HG02870 (cell line): ENCODE data around the gene PDGFD.

ENCODE experiments used
- ATAC-seq: cut with Tn5 transposase; IDR thresholded peaks from one replicate; pipeline ENCODE4 v1.9.1; 2021; ENCODE audit warnings: mild to moderate bottlenecking, moderate library complexity; ENCODE audit not compliant: unreplicated experiment

Gene PDGFD

DNA sequence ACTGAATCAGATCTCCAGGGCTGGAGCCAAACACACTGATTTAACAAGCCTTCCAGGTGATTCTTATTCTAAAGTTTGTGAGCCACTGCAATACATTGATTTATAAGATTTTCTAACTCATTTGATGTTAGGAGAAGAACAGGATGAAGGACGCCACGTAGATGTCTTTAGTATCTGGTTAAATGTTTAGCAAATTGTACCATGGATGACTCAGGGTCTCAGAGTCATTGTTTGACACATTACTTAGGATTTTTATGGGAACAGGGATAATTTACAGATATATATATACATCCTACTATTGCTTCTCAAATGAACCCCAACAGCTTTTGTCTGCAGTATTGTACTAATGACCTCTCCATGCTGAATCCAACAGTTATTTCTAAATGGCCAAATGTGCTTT lies 270.6 kb downstream of the PDGFD start:
- ATAC-seq = no peak

DNA sequence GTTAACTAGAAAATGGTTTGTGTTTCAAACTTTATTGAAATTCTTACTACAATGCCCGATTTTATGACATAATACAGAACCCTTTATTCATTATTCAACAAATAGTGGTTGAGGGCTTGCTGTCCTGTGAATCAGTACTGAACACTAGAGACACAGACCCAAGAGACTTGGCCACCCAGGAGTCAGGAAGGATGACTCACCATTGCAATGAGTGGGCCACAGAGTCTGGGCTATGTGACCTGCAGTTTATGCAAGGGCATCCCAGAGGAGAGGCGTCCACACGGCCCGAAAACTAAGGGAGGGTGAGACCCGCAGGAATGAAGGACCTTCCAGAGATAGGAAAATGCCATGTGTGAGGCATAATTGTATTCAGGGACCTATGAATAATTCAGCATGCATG lies 271.3 kb downstream of the PDGFD start:
- ATAC-seq = no peak

DNA sequence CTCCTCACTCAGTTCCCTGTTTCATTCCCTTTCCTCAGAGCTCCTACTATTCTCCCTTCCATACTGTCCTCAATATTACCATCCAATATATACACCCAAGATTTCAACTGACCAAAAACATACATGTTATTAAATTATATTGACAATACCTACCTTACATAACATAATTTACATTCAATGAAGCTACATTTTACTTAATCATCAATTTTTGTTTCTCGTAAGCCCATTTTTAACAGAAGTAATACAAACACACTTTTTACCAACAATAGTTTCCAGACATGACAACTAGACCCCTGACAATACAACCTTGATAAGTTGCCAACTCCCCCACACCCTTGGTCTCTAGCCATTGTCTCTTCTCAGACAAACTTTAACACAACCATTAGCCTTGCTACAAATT lies 273.3 kb downstream of the PDGFD start:
- ATAC-seq = no peak

DNA sequence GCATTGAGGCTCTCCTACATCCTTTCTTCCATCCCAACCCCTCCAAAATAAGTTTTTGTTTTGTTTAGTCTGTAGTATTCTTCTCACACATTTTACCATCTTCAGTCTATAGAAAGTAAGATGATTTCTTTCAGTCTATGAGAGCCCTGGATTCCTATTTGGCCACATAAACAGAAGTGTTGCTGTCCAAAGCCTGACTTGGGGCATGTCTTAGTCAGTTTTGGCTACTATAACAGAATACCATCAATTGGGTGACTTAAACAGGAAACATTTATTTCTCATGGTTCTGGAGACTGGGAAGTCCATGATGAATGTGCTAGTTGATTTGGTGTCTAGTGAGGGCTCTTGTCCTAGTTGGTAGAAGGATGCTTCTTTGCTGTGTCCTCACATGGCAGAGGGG lies 274.3 kb downstream of the PDGFD start:
- no peak for ATAC-seq

DNA sequence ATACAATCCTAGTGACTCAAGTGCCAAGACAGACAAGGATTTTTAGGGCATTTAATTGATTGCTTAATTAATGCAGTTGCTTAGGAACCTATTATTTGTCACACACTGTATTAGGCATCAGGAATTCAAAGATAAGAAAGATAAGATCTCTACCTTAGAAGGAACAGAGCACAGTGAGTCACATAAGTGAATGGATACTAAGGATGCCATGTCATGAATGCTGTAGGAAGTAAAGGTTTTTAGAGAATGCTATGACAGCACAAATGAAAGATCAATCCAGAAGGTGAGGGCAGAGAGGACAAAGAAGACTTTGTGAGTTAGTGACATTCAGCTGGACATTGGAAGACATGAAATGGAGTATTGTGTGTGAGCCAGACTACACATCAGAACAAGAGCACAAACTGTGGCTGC lies 275.4 kb downstream of the PDGFD start:
- ATAC-seq = no peak

DNA sequence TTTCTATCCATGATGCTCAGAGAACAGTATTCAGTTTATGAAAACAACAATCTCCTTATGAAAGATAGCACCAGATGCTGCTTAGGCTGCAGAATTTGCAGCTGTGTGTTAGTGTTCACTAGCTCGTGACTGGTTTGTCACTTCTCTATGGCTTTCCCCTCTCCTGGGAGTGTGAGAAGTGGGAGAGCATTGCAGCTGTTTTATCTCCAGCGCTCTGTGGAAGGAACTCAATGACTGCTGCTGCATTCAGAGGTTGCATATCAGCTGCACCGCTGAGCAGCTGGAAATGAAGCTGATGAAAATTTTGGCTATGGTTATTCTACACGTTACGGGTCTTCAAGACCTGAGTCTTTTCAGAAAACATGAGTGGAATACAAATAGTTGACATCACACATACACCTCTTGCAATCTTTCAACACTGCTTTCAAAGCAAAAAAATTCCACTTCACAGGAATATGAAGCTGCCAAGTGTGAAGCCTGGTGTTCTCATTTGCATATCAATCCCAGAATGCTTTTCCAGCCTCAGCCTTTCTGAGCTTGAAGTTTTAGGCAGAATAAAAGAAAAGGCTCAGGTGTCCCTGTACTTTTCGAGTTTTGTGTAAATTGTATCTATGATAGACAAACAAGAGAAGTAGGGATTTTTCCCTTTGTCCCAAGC lies 276.8 kb downstream of the PDGFD start:
- ATAC-seq = no peak

DNA sequence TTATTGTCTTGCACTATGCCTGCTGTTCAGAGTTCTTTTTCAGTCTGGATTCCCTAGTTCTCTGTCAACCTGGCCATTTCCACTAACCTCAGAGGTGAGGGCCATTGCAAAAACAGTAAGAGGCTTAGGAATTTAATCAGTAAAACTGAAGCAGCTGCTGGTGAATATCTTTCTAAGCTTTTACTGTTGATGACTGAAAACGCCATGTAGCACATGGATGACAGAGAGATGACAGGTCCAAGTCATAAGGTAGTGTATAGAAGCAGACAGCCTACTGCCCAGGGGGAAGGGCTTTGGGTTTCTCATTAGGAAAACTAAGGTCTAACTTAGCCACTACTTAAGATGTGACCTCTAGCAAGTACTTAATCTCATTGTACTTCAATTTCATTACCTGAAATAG lies 280.1 kb downstream of the PDGFD start:
- ATAC-seq = no peak

DNA sequence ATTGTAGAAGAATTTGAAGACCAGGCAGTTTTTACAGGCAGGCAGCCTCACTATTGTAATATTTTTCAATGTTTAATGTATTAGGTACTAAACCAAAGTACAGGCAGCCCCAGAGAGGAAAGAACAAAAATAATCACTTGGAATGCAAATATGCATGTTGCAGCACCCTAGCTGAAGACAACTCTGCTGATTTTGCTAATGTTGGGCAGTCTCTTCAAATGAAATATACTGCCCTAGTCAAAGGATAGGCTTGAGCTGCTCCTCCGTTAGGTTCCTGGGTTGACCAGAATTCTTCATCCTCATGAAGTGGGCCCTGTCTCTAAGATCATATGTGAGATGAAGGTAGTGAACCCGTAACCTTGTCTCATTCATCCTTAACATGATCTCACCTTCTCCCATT lies 280.7 kb downstream of the PDGFD start:
- ATAC-seq = no peak

DNA sequence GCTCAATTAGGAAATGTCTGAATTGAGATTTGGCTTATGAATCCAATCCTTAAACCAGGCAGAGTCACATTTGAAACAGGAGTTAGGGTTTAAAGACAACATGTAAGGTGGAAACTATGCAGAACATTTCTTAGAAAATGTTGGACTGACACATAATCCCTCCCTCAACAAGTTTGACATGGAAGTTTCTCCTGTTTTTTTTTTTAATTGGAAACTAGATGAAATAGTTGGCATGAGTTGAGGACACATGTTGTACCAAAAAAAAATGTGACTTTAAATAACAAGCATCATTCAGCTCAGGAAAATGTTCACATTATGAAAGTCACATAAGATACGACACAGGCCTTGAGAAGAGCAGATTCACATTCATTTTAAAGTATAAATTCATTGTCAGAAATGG lies 282.4 kb downstream of the PDGFD start:
- no peak for ATAC-seq

DNA sequence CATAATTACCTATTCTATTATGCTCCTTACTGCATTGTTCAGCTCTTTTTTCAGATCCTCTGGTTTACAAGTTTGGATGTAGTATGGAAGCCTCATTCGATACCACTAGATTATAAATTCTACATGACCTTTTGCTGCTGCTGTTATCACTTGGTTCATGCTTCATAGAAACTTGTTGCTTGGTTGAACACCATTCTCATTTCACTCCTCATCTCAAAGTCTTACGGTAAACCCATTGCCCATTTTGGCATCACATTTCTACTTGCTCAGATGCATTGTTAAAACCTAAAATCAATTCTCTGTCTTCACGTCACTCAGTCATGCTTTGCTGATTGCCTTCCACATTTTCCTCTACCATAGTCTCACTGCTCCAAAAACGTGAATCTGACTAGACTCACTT lies 283.0 kb downstream of the PDGFD start:
- no peak for ATAC-seq

DNA sequence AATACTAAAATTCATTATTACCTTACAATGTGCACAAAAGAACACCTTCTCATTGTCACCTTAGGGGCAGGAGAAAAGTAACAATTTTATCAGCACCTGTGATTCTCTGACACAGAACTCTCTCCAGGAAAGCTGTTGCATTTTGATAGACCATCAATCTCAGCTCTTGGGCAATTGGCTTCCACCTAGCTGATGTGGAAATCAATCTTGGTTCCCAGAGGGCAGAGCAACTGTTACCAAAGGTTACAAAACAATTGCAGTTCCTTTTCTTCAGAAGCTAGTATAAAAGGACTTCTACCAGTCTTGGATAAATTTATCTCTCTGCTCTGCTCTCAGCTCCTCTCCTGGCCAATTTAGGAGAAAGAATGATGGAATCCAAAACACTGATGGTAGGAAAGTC lies 285.3 kb downstream of the PDGFD start:
- no peak for ATAC-seq

DNA sequence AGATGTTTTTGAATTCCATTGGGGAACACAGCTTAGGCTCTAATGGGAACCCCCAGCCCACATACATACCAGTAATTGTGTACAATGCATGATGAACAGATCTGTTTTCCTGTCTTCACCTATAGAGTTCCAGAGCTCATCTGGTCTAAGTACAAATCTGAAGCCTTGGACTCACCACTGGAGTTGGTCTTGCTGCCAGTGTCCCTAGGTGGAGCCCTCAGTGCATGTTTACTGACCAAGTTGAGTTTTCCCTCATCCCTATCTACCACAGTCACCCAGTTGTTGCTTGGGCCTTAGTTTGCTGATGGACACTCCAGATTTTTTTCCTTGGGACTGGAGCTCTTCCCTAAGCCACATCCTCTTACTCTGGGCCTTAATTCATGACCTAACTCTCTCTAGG lies 286.7 kb downstream of the PDGFD start:
- ATAC-seq = no peak

DNA sequence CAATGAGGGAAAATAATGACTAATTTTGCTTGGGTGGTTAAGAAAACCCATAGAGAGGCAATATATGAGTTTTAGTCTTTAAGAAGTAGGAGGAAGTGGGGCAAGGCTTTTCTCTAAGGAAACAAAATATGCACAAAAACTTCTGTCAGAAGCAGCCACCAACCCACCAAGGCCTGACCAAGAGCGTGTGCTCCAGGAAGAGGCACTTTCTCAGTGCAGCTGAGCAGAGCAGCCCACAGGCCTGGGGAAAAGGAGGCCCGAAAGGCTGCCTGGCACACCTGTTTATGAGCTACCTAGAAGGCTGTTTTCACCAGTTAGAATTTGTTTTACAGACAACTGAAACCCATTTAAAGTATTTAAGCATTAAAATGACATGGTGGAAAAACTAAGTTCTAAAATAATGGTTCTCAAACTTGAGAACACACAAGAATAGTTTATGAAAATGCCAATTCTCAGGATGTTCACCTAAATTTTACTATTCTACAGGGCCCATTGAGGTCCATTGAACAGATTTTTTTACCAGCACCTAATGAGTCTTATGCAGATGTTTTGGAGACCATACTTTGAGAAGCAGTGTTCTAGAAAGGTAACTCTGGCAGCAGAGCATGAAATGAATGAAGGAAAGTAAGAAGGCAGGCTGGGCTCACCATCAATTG lies 288.0 kb downstream of the PDGFD start:
- ATAC-seq = peak; percentile 92

DNA sequence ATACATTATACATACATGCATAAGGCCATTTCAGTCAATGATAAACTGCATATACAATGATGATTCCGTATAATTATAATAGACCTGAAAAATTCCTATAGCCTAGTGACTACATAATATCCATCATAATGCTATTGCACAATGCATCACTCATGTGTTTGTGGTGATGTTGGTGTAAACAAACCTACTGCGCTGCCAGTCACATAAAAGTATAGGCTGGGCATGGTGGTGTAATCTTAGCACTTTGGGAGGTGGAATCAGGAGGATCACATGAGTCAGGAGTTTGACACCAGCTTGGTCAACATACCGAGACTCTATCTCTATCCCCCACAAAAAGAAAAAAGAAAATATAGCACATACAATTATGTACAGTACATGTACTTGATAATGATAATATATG lies 291.2 kb downstream of the PDGFD start:
- no peak for ATAC-seq

DNA sequence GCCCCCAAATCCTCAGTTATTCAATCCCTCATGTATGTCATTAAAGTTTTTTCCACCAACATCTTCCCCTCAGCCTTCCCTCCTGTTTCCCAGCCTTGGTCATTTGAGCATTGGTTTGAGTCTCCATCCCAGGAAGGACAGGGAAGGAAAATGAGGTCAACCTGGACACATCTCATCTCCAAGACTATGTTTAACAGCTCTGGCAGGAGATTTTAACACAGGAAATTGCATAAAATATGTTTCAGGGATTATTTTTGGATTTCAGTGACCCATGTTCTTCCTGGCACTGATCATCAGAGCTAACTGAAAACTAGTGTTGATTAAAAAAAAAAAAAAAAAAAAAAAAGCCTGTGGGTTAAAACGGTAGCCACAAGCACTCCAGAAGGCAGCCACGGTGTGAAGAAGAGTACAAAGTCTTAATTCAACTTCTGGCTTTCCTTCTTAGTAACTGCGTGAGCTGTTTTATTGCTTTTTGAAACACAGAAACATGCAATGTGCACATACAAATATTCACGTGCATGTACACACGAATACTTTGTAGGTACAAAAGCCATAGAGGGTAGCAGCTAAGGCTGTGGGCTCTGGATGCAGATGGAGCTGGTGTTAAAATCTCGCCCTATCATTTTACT lies 291.9 kb downstream of the PDGFD start:
- no peak for ATAC-seq

DNA sequence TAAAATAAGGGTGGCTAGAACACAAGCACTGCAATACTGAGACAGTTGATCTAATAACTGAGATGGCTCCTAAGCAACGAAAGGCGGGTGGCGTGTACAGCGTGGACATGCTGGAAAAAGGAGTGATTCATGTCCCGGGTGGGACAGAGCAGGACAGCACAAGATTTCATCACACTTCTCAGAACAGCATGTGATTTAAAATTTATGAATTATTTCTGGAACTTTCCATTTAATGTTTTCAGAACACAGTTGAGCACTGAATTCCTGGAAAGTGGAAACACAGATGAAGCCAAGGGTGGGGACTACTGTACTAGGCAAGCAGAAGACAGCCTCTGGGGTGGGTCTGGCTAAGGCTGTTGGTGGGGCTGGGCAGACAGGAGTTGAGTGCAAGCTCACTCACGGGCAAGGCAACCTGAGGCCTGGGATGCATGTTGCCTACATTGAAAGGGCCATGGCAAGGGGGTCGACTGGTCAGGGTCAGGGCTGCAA lies 293.1 kb downstream of the PDGFD start:
- no peak for ATAC-seq

DNA sequence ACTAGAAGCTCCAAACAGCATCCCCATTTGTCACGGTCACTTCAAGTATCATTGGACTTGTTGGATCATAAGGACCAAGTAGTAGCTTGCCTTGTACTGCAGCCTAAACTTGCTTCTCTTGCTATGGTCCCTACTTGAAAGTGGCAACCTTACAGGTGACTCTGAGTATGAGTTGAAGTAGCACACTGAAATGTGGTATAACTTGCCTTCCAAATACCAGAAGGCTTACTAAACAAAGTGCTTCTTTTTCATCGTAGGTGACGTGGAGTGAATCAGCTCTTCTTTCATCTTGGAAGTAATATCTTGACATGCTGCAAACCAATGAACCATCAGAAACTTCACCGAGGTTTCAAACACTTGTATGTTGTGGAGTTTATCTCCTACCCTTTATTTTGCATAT lies 296.5 kb downstream of the PDGFD start:
- ATAC-seq = no peak

DNA sequence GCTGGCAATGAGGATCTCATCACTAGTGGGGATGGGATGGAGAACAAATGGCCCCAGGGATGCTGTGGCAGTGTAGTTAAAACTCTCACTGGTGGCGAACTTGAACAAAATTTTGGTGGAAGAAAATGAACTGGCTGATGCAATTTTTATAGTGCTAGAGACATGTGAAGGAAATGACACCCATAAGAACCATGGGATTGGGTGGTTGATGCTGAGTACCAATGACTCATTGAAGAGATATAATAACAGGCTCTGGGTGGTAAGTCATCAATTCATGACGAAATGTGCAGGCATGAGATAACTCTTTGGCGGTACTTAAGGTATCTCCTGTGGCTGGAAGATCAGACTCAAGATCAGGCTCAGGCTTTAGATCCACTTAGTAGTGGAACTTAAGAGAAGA lies 300.4 kb downstream of the PDGFD start:
- ATAC-seq = no peak

DNA sequence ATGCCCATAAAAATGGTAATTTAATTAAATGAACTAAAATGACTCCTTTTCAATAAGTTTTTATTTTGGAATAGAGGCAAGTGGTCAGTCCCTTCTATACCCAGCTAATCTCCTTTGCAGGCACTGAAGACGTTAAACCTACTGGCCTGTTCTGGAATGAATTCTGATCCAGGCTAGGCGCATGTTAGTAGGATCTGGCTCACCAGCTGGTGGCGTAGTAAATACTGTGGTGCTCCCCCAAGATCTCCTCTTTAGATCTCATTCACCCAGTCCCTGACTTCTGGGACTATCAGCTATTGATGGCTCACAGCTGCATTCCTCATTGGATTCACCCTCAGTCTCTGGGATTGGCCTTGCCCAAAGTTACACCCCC lies 301.2 kb downstream of the PDGFD start:
- ATAC-seq = no peak

DNA sequence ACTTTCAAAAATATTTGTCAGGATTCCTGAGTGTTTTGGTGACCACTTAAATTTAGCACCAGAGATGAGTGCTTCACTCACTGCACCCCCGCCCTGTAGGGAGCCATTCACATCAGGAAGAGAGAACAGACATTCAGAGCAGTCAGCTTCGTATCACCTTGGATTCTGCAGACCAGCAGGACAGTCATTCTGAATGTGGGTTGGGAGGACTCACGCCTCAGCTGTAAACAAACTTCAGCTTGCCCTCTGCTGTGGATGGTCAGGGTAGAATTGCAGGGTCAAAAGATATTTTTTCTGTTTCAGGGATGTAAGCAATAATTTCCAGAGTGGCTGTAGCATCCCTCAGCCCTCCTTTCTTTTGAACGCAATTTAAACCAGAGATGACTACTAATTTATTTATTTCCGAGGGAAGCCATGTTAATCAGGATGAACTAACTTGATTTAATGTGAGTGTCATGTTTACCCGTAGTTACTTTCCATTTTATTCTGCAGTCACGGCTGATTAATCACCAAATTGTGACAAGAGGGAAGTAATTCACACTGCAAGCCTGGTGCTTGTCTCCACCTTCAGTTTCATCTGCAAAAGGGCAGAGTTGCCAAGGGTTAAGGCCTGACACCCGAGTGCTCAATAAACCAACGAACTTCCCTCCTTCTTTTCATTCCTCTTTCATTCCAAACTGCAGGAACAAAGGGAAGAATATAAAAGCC lies 301.7 kb downstream of the PDGFD start:
- peak; percentile 68 for ATAC-seq
